ENCODE results near the gene MTMR11. TPM values are rescaled to one million over a fixed set of nuclear protein-coding genes. Genes with fewer than 3 reads are reported as not detected.

MTMR11 gene
- polyA plus RNA-seq, 1 donor from 2014 or later: 1.6 TPM

DNA sequence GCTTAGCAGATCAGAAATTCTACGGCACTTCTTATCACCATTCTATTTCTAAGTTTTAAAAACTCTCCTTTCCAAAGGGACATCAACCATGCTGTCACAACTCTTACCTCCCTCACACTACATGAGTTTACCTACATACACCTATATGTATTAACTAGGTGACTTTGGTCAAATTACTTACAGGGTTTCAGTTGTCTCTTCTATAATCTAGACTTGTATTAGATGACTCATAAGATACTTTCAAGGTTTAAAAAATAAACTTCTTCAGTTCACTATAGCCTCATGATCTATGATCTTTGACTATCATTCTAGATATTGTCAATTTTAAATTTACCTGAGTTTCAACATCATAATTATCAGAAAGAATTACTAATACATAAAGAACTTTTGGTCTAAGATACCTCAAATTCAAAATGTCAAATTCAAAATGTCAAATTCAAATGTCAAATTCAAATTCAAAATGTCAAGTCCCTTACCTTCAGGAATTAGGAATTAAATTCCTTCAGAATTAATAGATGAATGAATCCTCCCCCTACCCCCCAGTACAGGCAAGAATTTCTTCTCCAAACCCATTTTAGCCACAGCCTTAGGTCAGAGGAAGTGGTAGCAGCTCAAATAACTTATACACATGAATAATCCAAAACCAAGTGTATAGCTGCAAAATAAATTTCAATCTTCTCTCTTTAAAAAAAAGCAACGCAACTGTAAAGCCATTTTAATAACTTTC is 42.7 kb upstream of the MTMR11 start:
- H3K9me3 ChIP-seq (ENCODE audit: low read length): no peaks in the 10 kb centered on the region
- no peak overlapping the region for H3K4me3 ChIP-seq (ENCODE audit: low read length)
- no peaks in the 10 kb centered on the region for H4K20me1 ChIP-seq (ENCODE audit: insufficient read depth)
- H3K36me3 ChIP-seq (ENCODE audit: insufficient read depth, low read length): no peaks in the 10 kb centered on the region
- H3K9me2 ChIP-seq (ENCODE audit: insufficient read depth, low read length): no peaks in the 10 kb centered on the region
- no peak overlapping the region for H3K4me2 ChIP-seq (ENCODE audit: low read length)
- H3F3A ChIP-seq (ENCODE audit: insufficient read depth, low read length, poor library complexity, severe bottlenecking): no peaks in the 10 kb centered on the region
- no peaks in the 10 kb centered on the region for H3K79me2 ChIP-seq (replicated peaks; ENCODE audit: insufficient read depth, low read length)
- TF ChIP-seq, protein P1, sequence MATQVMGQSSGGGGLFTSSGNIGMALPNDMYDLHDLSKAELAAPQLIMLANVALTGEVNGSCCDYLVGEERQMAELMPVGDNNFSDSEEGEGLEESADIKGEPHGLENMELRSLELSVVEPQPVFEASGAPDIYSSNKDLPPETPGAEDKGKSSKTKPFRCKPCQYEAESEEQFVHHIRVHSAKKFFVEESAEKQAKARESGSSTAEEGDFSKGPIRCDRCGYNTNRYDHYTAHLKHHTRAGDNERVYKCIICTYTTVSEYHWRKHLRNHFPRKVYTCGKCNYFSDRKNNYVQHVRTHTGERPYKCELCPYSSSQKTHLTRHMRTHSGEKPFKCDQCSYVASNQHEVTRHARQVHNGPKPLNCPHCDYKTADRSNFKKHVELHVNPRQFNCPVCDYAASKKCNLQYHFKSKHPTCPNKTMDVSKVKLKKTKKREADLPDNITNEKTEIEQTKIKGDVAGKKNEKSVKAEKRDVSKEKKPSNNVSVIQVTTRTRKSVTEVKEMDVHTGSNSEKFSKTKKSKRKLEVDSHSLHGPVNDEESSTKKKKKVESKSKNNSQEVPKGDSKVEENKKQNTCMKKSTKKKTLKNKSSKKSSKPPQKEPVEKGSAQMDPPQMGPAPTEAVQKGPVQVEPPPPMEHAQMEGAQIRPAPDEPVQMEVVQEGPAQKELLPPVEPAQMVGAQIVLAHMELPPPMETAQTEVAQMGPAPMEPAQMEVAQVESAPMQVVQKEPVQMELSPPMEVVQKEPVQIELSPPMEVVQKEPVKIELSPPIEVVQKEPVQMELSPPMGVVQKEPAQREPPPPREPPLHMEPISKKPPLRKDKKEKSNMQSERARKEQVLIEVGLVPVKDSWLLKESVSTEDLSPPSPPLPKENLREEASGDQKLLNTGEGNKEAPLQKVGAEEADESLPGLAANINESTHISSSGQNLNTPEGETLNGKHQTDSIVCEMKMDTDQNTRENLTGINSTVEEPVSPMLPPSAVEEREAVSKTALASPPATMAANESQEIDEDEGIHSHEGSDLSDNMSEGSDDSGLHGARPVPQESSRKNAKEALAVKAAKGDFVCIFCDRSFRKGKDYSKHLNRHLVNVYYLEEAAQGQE (IDR thresholded peaks at IDR 0.05; ENCODE audit: borderline replicate concordance): no peak
- no peak for TF ChIP-seq TAF1 (IDR thresholded peaks at IDR 0.05; ENCODE audit: low read depth)
- no peak overlapping the region for H2AFZ ChIP-seq (ENCODE audit: low read depth, low read length)
- no peak overlapping the region for H3K27ac ChIP-seq (ENCODE audit: low read length)
- H3K27me3 ChIP-seq (ENCODE audit: insufficient read depth, low read depth, low read length): no peaks in the 10 kb centered on the region
- H3K9ac ChIP-seq (ENCODE audit: low read length): no peak overlapping the region

DNA sequence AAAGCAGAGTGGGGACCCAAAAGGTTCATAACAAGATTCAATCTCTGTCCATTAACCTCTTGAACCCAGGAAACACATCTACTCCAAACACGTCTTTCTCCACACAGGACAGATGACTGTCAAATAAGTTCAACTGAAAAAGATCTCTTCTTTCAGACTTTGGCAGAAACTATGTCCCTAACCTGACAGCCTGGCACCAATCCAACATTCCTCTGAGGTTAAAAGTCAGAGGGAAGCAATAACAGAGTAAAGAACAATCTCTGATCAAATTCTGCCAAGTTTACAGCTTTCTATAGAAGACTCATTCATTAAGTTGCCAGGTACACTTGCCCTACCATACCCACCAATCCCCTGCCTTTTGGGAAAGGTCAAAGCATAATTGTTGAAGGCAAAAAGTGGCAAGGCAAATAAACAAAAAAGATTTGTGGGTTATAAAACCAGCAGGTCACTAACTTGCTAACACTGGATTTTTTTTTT is 41.9 kb upstream of the MTMR11 start:
- H3F3A ChIP-seq (ENCODE audit: insufficient read depth, low read length, poor library complexity, severe bottlenecking): no peaks in the 10 kb centered on the region
- H2AFZ ChIP-seq (ENCODE audit: low read depth, low read length): no peak overlapping the region
- H3K4me3 ChIP-seq (ENCODE audit: low read length): no peak overlapping the region
- no peak overlapping the region for H3K9ac ChIP-seq (ENCODE audit: low read length)
- no peaks in the 10 kb centered on the region for H3K27me3 ChIP-seq (ENCODE audit: insufficient read depth, low read depth, low read length)
- H4K20me1 ChIP-seq (ENCODE audit: insufficient read depth): no peaks in the 10 kb centered on the region
- no peaks in the 10 kb centered on the region for H3K79me2 ChIP-seq (replicated peaks; ENCODE audit: insufficient read depth, low read length)
- no peak overlapping the region for H3K4me2 ChIP-seq (ENCODE audit: low read length)
- no peaks in the 10 kb centered on the region for H3K9me2 ChIP-seq (ENCODE audit: insufficient read depth, low read length)
- no peaks in the 10 kb centered on the region for H3K36me3 ChIP-seq (ENCODE audit: insufficient read depth, low read length)
- TF ChIP-seq SMC3 (conservative IDR thresholded peaks at IDR 0.05; ENCODE audit: poor library complexity) (no peak), EZH2 (IDR thresholded peaks at IDR 0.05; ENCODE audit: borderline replicate concordance, insufficient read depth, low read length, poor library complexity, severe bottlenecking) (no peak), EP300 (conservative IDR thresholded peaks at IDR 0.05; ENCODE audit: poor library complexity, severe bottlenecking) (no peak), POLR2AphosphoS5 (IDR thresholded peaks at IDR 0.05) (no peak), MXI1 (conservative IDR thresholded peaks at IDR 0.05; ENCODE audit: poor library complexity, severe bottlenecking) (no peak), RAD21 (conservative IDR thresholded peaks at IDR 0.05) (no peak), TAF1 (IDR thresholded peaks at IDR 0.05; ENCODE audit: low read depth) (no peak)
- TF ChIP-seq, protein P2, sequence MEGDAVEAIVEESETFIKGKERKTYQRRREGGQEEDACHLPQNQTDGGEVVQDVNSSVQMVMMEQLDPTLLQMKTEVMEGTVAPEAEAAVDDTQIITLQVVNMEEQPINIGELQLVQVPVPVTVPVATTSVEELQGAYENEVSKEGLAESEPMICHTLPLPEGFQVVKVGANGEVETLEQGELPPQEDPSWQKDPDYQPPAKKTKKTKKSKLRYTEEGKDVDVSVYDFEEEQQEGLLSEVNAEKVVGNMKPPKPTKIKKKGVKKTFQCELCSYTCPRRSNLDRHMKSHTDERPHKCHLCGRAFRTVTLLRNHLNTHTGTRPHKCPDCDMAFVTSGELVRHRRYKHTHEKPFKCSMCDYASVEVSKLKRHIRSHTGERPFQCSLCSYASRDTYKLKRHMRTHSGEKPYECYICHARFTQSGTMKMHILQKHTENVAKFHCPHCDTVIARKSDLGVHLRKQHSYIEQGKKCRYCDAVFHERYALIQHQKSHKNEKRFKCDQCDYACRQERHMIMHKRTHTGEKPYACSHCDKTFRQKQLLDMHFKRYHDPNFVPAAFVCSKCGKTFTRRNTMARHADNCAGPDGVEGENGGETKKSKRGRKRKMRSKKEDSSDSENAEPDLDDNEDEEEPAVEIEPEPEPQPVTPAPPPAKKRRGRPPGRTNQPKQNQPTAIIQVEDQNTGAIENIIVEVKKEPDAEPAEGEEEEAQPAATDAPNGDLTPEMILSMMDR (IDR thresholded peaks at IDR 0.05; ENCODE audit: poor library complexity, severe bottlenecking): no peak
- TF ChIP-seq, protein P1 (IDR thresholded peaks at IDR 0.05; ENCODE audit: borderline replicate concordance): no peak
- no peak overlapping the region for H3K27ac ChIP-seq (ENCODE audit: low read length)
- no peaks in the 10 kb centered on the region for H3K9me3 ChIP-seq (ENCODE audit: low read length)

Data from neural cell (in vitro differentiated cells).